GM12891 (cell line): ENCODE data around the gene KLHL20.
"Not testable (repeated sequence)": the region's sequence is repeated elsewhere in the genome, so short reads cannot be mapped to it uniquely, and the experiment has no call there.

ENCODE experiments used
- DNase-seq: peaks from one replicate; pipeline ENCODE4 v3.0.0; 2011; ENCODE audit warnings: low spot score; ENCODE audit not compliant: insufficient read length
- FAIRE-seq: peaks from 2 replicates; lab custom pipeline; 2011; peaks lifted over from hg19 to GRCh38; lab: Jason Lieb, UNC
- PAX5 ChIP-seq: IDR thresholded peaks from 2 replicates; pipeline ENCODE4 v1.6.1; 2011; ENCODE audit warnings: low read length, moderate library complexity, mild to moderate bottlenecking; ENCODE audit not compliant: insufficient read depth, severe bottlenecking
- POLR2A ChIP-seq: IDR thresholded peaks from 2 replicates; pipeline ENCODE4 v1.6.1; 2011; ENCODE audit warnings: low read depth, low read length, control low read depth
- POLR2AphosphoS5 ChIP-seq: IDR thresholded peaks from 2 replicates; pipeline ENCODE4 v1.6.1; 2011; ENCODE audit warnings: low read depth, low read length, control low read depth
- POU2F2 ChIP-seq: IDR thresholded peaks from 2 replicates; pipeline ENCODE4 v1.6.1; 2011; ENCODE audit warnings: low read depth, mild to moderate bottlenecking, control low read depth, low read length, moderate library complexity
- SPI1 ChIP-seq: IDR thresholded peaks from 2 replicates; pipeline ENCODE4 v1.6.1; 2011; ENCODE audit warnings: low read depth, low read length, control low read depth
- TAF1 ChIP-seq: IDR thresholded peaks from 2 replicates; pipeline ENCODE4 v1.6.1; 2011; ENCODE audit warnings: low read depth, low read length, control low read depth

The KLHL20 gene

GRCh38 chr1:173702736-173703135 lies 12.0 kb upstream of the KLHL20 start:
- FAIRE-seq (no peak), DNase-seq (no peak)
- TF ChIP-seq PAX5, result no peak
- TF ChIP-seq POLR2AphosphoS5, result no peak
- TF ChIP-seq TAF1, result no peak
- TF ChIP-seq SPI1, result no peak
- TF ChIP-seq POU2F2, result no peak
- no peak for TF ChIP-seq POLR2A

DNA sequence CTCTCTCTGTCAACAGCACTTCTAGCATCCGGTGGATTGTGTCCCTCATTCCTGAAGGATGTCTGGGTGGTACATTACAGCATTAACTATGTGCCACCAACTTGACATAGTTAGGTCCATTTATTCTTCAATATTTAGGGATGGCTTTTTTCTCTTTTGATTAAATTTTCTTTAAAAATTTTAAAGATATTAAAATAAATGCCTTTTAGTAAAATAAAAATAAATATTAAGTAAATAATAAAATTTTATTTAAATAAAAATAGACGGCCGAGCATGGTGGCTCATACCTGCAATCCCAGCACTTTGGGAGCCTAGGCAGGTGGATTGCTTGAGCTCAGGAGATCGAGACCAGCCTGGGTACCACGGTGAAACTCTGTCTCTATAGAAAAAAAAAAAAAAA lies 9.7 kb upstream of the KLHL20 start:
- TF ChIP-seq SPI1 (no peak), PAX5 (no peak), POLR2A (no peak), POU2F2 (no peak), POLR2AphosphoS5 (no peak), TAF1 (no peak)
- no peak for FAIRE-seq
- DNase-seq, result no peak

DNA sequence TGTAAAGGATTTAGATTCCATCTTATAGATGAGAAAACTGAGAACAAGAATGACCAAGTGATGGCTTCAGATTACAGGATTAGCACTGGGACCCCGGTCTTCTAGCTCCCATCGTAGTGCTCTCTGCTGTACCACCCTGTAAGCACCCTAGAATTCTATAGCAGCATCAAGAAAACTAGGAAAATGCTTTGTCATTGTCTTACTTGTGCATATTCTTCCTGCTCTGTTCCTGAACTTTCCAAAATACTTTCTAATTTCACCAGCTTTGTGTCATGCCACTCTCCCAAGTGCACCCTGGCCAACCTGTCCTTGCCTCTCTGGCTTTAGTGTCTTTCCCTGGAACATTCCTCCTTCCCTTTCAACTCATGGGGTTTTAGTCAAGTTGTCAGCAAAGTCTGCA lies 6.0 kb upstream of the KLHL20 start:
- no peak for TF ChIP-seq TAF1
- TF ChIP-seq POU2F2, result no peak
- TF ChIP-seq PAX5, result no peak
- TF ChIP-seq POLR2AphosphoS5, result no peak
- no peak for TF ChIP-seq POLR2A
- no peak for TF ChIP-seq SPI1
- FAIRE-seq (no peak), DNase-seq (no peak)

GRCh38 chr1:173714441-173714758 lies 381 bp upstream of the KLHL20 start:
- no peak for FAIRE-seq
- no peak for DNase-seq
- TF ChIP-seq TAF1 (no peak), POLR2A (no peak), POU2F2 (no peak), SPI1 (no peak)

- FAIRE-seq (no peak), DNase-seq (no peak)
- TF ChIP-seq POLR2AphosphoS5 (no peak), SPI1 (no peak), TAF1 (no peak), POU2F2 (no peak), PAX5 (no peak), POLR2A (no peak)
Observed at GRCh38 chr1:173715538-173715844, 710 bp downstream of the KLHL20 start.

DNA sequence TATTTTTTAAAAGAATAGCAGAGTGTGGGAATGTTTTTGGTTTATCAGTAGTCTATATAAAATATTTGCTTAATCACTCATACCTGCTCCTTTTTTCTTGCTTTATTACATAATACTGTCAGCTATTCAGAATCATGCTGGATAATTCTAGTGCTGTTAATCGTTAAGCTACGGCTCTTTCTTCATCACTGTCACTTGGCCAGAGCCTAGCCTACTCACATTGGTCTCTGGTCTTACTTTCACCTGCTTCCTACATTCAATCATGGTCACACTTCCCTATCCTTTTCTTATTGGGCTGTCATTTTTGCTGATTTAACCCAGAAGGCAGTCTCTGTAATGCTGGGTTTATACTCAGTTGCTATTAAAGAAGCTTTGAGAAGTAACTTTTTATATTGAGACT lies 2.5 kb downstream of the KLHL20 start:
- no peak for FAIRE-seq

DNA sequence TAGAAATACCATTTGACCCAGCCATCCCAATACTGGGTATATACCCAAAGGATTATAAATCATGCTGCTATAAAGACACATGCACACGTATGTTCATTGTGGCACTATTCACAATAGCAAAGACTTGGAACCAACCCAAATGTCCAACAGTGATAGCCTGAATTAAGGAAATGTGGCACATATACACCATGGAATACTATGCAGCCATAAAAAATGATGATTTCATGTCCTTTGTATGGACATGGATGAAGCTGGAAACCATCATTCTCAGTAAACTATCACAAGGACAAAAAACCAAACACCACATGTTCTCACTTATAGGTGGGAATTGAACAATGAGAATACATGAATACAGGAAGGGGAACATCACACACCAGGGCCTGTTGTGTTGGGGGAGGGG lies 16.6 kb downstream of the KLHL20 start:
- not testable (repeated sequence) for FAIRE-seq, DNase-seq

More for the DNA sequence above, 2.5 kb downstream of the KLHL20 start:
- TF ChIP-seq PAX5, result no peak
- TF ChIP-seq SPI1, result no peak
- TF ChIP-seq POU2F2, result no peak
- no peak for TF ChIP-seq TAF1
- TF ChIP-seq POLR2AphosphoS5, result no peak
- no peak for TF ChIP-seq POLR2A
- no peak for DNase-seq

GRCh38 chr1:173733912-173734311 lies 19.1 kb downstream of the KLHL20 start:
- FAIRE-seq (no peak), DNase-seq (no peak)
- no peak for TF ChIP-seq POLR2AphosphoS5
- TF ChIP-seq POLR2A, result no peak
- no peak for TF ChIP-seq PAX5
- TF ChIP-seq TAF1, result no peak
- no peak for TF ChIP-seq SPI1
- TF ChIP-seq POU2F2, result no peak

DNA sequence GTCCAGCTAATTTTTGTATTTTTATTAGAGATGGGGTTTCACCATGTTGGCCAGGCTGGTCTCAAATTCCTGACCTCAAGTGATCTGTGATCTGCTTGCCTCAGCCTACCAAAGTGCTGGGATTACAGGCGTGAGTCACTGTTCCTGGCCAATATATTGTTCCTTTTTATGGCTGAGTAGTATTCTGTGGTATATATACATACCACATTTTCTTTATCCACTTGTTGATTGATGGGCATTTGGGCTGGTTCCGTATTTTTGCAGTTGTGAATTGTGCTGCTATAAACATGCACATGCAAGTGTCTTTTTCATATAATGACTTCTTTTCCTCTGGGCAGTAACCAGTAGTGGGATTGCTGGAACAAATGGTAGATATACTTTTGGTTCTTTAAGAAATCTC lies 21.3 kb downstream of the KLHL20 start:
- FAIRE-seq, DNase-seq: not testable (repeated sequence)

DNA sequence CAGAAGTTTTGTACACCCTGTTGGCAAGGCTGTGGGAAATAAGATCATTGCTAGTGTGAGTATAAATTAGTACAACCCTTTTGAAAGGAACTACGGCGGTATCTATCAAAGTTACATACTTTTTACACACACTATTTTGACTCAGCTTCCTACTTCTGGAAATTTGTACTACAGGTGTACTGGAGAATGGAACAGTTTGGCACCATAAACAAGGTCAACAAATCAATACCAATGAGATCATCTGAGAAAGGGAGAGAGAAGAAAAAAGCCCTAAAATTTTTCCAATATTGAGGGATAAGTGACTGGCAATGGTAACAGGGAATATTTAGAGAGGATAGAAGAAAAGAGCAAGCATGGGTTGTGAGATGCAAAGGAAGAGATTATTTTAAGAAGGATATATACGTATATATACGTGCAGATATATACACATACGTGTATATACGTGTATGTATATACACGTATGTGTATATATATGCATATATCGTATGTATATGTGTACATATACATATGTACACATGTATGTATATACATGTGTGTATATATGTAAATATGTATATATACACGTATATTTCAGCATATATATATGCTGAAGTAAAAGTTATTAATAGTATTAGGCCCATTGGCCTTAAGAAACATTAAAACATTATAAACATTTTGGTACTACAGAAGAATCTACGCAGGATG lies 27.6 kb downstream of the KLHL20 start:
- DNase-seq (no peak), FAIRE-seq (no peak)
- TF ChIP-seq POLR2AphosphoS5 (no peak), TAF1 (no peak), PAX5 (no peak), SPI1 (no peak), POLR2A (no peak), POU2F2 (no peak)

DNA sequence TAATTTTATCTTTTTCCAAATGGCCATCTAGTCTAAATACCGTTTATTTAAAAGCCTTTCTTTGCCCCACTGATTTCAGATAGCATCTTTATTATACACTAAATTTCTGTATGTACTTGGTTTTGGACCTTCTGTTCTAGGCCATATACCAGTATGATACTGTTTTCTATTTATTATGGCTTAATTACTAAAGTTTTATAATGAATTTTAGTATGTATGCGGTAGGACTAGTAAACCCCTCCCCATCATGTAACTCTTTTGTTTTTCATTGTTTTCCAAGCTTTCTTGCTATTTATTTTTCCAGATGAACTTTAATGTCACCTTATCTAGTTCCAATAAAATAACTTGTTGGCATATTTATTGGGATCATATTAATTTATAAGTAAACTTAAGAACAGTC lies 29.9 kb downstream of the KLHL20 start:
- FAIRE-seq, result no peak
- DNase-seq, result no peak
- TF ChIP-seq POLR2AphosphoS5 (no peak), SPI1 (no peak), TAF1 (no peak), POLR2A (no peak), POU2F2 (no peak), PAX5 (no peak)
